ENCODE data around the gene BCR. TPM values are rescaled to one million over a fixed set of nuclear protein-coding genes. Genes with fewer than 3 reads are reported as not detected.

Gene BCR
- total and polyA plus RNA-seq, 2 of the 13 experiments (the other 11 are each of a cell fraction or from before 2014, with no cell fraction given) = 19.9 to 33.6 TPM

DNA sequence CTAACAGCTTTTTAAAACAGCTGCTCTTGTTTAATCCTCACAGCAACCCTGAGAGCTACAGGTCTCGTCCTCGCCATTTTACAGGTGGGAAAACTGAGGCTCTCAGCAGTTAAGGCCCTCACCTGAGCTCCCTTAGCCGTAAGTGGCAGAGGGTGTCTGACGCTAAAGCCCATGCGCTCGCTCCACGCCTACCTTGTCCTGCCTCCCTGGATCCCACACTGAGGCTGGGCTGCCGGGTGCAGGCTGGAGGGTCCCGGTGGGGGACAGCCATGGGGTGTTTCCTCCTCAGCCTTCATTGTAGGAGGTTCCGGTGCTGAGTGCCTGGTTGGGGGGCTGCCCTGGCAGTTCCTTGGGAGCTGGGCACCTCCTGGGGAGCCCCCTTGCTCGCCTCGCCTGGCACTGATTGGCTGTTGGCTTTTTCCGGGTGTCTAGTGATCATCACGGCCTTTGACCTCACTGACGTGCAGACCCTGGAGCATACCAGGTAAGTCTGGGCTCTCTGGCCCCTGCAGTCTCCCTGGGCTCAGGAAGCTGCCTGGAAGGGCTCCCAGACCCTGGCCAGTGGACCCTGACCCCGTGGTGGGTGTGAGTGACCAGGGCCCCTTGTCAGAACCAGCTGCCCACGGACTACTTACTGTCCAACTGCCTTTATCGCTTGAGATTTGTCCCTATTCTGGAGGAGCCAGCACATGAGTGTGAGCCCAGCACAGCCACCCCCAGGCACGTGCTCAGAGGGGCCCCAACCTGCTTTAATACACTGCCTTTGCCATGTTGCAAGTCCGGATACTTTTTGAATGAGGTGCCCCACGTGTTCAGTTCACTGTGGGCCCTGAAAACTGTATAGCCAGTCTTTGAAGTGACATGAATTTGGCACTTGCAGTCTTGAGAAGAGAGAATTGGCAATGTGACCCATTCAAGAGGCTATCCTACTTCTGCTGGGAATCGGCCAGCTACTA lies 22.5 kb upstream of the BCR start (continued):
- TF ChIP-seq CREM (IDR thresholded peaks at IDR 0.05) (0 out of 2 replicates have a peak, but pooled peaks have one; percentile 22), CREM (CRISPR knock-in tag; IDR thresholded peaks at IDR 0.05) (no peak), FLYWCH1 (CRISPR knock-in tag; IDR thresholded peaks at IDR 0.05) (no peak), ATF7 (IDR thresholded peaks at IDR 0.05) (no peak), ATF7 (CRISPR knock-in tag; IDR thresholded peaks at IDR 0.05) (no peak), MTF1 (CRISPR knock-in tag; IDR thresholded peaks at IDR 0.05) (no peak), SAP130 (CRISPR knock-in tag; IDR thresholded peaks at IDR 0.05; ENCODE audit: low read depth) (peak; percentile 9; the same call in 1 of the 2 replicates), ZNF337 (CRISPR knock-in tag; IDR thresholded peaks at IDR 0.05; ENCODE audit: borderline replicate concordance, low read depth) (no peak), GATAD2A (CRISPR knock-in tag; IDR thresholded peaks at IDR 0.05) (peak; percentile 22; the same call in 1 of the 2 replicates), SATB2 (CRISPR knock-in tag; IDR thresholded peaks at IDR 0.05) (0 out of 2 replicates have a peak, but pooled peaks have one; percentile 21), TOE1 (CRISPR knock-in tag; IDR thresholded peaks at IDR 0.05) (no peak)
- TF ChIP-seq, protein P1, sequence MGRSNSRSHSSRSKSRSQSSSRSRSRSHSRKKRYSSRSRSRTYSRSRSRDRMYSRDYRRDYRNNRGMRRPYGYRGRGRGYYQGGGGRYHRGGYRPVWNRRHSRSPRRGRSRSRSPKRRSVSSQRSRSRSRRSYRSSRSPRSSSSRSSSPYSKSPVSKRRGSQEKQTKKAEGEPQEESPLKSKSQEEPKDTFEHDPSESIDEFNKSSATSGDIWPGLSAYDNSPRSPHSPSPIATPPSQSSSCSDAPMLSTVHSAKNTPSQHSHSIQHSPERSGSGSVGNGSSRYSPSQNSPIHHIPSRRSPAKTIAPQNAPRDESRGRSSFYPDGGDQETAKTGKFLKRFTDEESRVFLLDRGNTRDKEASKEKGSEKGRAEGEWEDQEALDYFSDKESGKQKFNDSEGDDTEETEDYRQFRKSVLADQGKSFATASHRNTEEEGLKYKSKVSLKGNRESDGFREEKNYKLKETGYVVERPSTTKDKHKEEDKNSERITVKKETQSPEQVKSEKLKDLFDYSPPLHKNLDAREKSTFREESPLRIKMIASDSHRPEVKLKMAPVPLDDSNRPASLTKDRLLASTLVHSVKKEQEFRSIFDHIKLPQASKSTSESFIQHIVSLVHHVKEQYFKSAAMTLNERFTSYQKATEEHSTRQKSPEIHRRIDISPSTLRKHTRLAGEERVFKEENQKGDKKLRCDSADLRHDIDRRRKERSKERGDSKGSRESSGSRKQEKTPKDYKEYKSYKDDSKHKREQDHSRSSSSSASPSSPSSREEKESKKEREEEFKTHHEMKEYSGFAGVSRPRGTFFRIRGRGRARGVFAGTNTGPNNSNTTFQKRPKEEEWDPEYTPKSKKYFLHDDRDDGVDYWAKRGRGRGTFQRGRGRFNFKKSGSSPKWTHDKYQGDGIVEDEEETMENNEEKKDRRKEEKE (IDR thresholded peaks at IDR 0.05) = no peak
- TF ChIP-seq, protein P2, sequence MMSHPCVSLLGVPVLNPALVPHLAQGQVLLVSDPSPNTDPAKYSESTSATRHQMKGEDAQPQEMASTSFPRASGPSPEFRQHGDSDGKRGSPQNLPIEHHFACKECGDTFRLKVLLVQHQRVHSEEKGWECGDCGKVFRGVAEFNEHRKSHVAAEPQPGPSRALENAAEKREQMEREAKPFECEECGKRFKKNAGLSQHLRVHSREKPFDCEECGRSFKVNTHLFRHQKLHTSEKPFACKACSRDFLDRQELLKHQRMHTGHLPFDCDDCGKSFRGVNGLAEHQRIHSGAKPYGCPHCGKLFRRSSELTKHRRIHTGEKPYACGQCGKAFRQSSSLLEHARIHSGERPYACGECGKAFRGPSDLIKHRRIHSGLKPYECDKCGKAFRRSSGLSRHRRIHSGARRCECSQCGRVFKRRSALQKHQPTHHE (CRISPR knock-in tag; IDR thresholded peaks at IDR 0.05; ENCODE audit: borderline replicate concordance) = no peak
- TF ChIP-seq, protein P3, sequence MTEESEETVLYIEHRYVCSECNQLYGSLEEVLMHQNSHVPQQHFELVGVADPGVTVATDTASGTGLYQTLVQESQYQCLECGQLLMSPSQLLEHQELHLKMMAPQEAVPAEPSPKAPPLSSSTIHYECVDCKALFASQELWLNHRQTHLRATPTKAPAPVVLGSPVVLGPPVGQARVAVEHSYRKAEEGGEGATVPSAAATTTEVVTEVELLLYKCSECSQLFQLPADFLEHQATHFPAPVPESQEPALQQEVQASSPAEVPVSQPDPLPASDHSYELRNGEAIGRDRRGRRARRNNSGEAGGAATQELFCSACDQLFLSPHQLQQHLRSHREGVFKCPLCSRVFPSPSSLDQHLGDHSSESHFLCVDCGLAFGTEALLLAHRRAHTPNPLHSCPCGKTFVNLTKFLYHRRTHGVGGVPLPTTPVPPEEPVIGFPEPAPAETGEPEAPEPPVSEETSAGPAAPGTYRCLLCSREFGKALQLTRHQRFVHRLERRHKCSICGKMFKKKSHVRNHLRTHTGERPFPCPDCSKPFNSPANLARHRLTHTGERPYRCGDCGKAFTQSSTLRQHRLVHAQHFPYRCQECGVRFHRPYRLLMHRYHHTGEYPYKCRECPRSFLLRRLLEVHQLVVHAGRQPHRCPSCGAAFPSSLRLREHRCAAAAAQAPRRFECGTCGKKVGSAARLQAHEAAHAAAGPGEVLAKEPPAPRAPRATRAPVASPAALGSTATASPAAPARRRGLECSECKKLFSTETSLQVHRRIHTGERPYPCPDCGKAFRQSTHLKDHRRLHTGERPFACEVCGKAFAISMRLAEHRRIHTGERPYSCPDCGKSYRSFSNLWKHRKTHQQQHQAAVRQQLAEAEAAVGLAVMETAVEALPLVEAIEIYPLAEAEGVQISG (CRISPR knock-in tag; IDR thresholded peaks at IDR 0.05) = no peak; the same call in 1 of the 2 replicates
- TF ChIP-seq, protein P4, sequence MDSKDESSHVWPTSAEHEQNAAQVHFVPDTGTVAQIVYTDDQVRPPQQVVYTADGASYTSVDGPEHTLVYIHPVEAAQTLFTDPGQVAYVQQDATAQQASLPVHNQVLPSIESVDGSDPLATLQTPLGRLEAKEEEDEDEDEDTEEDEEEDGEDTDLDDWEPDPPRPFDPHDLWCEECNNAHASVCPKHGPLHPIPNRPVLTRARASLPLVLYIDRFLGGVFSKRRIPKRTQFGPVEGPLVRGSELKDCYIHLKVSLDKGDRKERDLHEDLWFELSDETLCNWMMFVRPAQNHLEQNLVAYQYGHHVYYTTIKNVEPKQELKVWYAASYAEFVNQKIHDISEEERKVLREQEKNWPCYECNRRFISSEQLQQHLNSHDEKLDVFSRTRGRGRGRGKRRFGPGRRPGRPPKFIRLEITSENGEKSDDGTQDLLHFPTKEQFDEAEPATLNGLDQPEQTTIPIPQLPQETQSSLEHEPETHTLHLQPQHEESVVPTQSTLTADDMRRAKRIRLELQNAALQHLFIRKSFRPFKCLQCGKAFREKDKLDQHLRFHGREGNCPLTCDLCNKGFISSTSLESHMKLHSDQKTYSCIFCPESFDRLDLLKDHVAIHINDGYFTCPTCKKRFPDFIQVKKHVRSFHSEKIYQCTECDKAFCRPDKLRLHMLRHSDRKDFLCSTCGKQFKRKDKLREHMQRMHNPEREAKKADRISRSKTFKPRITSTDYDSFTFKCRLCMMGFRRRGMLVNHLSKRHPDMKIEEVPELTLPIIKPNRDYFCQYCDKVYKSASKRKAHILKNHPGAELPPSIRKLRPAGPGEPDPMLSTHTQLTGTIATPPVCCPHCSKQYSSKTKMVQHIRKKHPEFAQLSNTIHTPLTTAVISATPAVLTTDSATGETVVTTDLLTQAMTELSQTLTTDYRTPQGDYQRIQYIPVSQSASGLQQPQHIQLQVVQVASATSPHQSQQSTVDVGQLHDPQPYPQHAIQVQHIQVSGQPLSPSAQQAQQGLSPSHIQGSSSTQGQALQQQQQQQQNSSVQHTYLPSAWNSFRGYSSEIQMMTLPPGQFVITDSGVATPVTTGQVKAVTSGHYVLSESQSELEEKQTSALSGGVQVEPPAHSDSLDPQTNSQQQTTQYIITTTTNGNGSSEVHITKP (CRISPR knock-in tag; IDR thresholded peaks at IDR 0.05; ENCODE audit: low read depth) = no peak
- TF ChIP-seq, protein P5, sequence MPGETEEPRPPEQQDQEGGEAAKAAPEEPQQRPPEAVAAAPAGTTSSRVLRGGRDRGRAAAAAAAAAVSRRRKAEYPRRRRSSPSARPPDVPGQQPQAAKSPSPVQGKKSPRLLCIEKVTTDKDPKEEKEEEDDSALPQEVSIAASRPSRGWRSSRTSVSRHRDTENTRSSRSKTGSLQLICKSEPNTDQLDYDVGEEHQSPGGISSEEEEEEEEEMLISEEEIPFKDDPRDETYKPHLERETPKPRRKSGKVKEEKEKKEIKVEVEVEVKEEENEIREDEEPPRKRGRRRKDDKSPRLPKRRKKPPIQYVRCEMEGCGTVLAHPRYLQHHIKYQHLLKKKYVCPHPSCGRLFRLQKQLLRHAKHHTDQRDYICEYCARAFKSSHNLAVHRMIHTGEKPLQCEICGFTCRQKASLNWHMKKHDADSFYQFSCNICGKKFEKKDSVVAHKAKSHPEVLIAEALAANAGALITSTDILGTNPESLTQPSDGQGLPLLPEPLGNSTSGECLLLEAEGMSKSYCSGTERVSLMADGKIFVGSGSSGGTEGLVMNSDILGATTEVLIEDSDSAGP (CRISPR knock-in tag; IDR thresholded peaks at IDR 0.05; ENCODE audit: borderline replicate concordance) = 0 out of 2 replicates have a peak, but pooled peaks have one; percentile 13
